ENCODE measurements around the gene ZNF358.
A peak's percentile ranks its signal among the peaks of the same experiment; 100 is the strongest.
"Not testable (repeated sequence)": the region's sequence is repeated elsewhere in the genome, so short reads cannot be mapped to it uniquely, and the experiment has no call there.

ZNF358 gene

DNA sequence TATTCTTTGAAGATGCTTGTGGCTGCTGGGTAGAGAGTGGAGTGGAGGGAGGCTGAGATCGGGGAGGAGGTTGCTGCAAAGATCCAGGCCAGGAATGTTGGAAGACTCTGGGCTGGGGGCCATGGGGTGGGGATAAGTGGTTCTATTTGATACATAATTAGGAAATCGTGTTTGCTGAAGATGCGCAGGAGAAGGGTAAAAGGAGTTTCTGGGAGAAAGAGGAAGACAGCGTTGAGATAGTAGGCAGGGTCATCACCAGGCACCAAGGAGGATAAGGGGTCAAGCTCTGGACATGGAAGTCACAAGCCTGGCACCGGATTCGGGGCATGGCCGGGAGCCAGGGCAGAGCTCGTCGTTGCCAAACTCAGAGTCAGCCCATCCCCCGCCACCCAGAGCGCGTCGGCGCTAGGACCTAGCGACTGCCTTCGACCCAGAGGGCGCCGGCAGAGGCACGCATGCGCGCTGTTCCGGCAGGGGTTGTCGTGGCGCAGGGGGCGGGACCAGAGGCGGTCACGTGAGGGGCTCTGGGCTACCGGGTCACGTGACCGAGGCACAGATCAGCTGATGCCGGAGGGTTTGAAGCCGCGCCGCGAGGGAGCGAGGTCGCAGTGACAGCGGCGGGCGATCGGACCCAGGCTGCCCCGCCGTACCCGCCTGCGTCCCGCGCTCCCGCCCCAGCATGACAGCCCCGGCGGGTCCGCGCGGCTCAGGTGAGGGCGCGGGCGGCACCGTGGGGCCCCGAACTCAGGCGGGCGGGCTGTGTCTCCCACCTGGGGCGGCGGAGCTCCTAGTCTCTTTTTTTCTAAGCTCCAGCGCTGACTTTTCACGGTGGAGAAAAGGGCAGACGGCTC is 6.4 kb downstream of the ZNF358 start, which contains the start of gene MCOLN1:
Gene MCOLN1, plus strand, starts transcription at position 553 of the 851 bp plus-strand sequence. Its CDS starts 127 bp downstream, at position 680.
- peak; percentile 100 for DNase-seq

DNA sequence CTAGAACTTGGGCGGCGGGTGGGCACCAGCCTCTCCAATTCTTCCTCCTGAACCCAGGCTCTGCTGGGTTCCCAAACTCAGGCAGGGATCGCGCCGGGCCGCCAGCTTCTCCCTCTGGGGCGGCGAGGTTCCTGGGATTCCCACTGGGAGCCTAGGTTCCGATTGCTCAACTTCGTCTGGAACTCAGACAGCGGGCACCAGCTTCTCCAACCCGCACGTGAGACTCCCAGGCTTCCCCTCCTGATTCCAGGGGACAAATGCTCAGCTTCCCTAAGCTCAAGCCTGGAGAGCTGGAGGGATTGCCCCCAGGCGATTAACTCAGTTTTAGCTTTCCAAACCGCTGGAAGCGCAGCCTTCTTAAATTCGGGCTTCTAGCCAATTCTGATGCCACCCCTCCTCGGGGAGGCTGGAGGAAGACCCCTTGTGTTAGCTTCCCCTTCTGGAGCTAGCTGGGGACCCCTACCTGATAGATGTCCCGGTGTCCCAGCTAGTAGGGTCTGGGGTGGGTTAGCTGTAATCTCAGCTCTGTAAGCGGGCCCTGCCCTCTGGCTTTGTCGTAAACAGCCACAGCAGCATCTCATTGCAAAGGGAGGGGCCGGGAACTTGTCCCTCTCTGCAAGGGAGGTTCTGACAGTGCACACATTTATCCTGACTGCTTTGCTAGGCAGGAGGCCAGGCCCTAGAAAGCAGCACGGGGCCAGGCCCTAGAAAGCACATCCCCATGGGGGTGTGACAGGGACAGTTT is 7.2 kb downstream of the ZNF358 start:
- no peak for DNase-seq

DNA sequence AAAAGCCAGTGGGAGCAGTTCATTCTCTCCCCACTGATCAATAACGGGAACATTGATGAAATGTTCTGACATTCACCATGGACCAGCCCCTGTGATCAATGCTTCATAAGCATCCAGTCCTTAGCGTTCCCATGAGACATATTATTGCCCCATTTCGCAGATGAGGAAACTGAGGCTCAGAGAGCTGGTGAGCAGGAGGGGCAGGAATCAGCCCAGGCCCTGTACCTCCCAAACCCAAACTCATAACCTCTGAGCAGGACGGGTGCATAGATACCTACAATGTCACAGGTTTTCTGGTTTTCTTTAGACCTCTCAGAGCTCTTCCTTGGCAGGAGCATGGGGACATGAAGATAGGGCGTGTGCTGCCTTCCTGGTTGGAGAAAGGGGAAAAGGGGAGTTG is 8.6 kb downstream of the ZNF358 start:
- no peak for DNase-seq

DNA sequence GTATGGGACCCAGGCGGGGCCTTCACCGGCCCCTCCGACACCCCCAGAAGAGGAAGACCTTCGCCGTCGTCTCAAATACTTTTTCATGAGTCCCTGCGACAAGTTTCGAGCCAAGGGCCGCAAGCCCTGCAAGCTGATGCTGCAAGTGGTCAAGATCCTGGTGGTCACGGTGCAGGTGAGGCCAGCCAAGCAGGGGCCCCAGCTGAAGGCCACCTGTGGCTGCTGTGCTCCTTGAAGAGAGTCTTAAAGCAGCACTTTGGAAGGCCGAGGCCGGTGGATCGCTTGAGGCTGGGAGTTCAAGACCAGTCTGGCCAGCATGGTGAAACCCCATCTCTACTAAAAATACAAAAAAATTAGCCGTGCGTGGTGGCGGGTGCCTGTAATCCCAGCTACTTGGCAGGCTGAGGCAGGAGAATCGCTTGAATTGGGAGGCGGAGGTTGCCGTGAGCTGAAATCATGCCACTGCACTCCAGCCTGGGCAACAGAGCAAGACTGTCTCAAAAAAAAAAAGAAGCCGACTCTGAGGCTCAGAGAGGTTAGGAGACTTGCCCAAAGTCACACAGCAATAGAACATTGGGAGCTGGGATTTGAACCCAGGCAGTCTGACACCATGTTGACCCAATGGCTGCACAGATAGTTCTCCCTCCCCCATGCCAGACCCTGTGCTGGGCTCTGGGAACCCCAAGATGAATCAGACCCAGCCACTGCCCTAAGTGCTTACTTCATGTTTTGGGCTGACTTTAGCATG is 9.3 kb downstream of the ZNF358 start:
- no peak for DNase-seq

DNA sequence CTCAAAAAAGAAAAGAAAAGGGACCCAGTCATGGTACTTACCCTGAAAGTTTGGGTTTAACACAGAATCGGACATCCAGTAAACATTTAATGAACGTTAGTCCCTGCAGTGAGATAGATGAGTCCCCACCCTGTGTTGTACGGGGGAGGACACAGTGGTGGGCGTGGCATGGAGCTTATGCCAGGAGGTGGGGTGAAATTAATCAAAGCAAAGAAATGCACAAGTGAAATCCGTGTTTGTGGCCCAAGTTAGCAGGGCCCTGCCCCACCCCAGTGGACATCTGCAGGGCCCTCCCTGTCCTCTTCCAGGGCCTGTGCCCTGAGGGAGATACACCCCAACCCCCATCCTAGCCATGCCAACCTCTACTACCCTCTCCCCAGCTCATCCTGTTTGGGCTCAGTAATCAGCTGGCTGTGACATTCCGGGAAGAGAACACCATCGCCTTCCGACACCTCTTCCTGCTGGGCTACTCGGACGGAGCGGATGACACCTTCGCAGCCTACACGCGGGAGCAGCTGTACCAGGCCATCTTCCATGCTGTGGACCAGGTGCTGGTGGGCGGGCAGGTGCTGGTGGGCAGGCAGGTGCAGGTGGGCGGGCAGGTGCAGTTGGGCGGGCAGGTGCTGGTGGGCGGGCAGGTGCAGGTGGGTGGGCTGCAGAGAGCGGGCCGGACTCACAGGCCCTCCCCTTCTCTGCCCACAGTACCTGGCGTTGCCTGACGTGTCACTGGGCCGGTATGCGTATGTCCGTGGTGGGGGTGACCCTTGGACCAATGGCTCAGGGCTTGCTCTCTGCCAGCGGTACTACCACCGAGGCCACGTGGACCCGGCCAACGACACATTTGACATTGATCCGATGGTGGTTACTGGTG is 10.4 kb downstream of the ZNF358 start:
- DNase-seq = no peak

DNA sequence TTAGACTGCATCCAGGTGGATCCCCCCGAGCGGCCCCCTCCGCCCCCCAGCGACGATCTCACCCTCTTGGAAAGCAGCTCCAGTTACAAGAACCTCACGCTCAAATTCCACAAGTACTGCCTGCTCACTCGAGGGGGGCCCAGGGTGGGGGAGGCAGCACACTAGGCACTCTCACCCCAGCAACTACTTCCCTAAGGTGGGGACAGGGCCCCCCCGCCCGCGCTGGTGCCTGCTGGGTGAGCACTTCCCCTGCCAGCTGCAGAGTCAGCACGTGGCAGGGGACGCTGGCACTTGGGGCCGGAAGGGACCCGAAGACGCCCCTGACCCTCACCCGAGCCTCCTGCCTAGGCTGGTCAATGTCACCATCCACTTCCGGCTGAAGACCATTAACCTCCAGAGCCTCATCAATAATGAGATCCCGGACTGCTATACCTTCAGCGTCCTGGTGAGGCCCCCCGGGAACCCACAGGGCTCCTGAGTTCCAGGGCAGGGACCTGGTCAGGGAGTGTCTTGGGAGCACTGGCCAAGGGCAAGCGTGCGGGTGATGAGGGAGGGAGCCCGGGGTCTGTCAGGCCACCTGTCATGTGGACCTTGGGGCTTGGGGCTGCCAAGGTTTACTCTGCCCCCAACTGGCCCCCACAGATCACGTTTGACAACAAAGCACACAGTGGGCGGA is 11.8 kb downstream of the ZNF358 start:
- DNase-seq = no peak

DNA sequence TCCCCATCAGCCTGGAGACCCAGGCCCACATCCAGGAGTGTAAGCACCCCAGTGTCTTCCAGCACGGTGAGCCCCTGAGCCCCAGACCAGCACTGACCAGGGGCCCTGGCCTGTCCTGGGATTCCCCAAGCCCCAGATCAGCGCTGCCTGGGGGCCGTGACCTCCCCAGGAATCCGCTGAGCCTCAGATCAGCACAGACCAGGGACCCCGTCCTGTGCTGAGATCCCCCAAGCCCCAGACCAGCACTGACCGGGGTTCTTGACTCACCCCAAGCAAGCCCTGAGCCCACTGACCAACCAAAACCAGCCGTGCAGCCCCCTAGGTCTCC is 12.3 kb downstream of the ZNF358 start:
- DNase-seq = no peak

DNA sequence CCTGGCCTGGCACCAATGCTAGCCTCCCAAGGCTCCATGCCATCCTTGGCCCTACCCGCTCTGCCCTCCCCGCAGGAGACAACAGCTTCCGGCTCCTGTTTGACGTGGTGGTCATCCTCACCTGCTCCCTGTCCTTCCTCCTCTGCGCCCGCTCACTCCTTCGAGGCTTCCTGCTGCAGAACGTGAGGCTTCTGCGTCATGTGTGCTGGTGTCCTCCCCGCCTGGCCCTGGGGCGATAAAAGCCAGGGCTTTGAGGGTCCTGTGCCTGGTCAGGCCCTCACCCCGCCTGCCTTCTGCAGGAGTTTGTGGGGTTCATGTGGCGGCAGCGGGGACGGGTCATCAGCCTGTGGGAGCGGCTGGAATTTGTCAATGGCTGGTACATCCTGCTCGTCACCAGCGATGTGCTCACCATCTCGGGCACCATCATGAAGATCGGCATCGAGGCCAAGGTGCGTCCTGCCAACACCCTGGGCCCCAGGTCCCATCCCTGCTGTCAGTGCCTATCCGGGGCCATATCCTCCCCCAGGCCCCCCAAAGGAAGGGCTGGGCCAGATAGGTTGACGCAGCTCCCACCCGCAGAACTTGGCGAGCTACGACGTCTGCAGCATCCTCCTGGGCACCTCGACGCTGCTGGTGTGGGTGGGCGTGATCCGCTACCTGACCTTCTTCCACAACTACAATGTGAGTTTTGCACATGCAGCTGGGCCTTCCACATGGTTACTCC is 12.8 kb downstream of the ZNF358 start:
- DNase-seq = no peak

DNA sequence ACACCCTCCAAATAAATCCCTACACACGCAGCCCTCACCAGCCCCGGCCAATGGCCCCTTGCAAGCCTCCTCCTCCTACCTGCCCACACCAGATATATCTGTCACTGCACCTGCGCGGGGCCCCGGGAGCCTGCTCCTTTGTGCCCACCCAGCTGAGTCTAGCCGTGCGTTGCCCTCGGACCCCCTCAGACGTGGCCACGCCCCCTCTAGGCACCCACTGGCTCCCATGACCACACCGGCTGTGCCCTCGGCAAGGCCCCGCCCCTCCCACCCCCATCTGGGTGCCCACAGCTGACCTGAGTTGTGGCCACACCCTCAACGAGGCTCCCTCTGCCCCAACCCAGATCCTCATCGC is 13.3 kb downstream of the ZNF358 start:
- no peak for DNase-seq

DNA sequence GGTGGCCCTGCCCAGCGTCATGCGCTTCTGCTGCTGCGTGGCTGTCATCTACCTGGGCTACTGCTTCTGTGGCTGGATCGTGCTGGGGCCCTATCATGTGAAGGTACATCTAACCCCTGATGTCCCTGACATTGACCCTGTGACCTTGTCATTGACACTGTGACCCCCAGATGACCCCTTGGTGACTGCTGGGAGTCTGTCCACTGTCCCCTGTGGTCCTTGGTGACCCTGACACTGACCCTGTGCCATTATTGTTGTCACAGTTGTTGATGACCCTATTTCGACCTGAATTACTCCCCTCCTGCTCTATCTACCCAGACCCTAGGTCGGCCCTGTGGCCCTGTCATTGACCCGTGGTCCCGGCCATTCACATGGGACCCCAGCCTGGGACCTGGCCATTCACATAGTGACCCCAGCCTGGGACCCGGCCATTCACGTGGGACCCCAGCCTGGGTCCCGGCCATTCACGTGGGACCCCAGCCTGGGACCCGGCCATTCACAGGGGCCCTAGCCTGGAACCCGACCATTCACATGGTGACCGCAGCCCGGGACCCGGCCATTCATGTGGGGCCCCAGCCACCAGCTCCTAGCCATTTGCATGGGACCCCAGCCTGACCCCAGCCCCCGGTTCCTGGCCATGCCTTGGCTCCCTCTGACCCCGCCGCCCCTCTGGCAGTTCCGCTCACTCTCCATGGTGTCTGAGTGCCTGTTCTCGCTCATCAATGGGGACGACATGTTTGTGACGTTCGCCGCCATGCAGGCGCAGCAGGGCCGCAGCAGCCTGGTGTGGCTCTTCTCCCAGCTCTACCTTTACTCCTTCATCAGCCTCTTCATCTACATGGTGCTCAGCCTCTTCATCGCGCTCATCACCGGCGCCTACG is 13.9 kb downstream of the ZNF358 start:
- no peak for DNase-seq

DNA sequence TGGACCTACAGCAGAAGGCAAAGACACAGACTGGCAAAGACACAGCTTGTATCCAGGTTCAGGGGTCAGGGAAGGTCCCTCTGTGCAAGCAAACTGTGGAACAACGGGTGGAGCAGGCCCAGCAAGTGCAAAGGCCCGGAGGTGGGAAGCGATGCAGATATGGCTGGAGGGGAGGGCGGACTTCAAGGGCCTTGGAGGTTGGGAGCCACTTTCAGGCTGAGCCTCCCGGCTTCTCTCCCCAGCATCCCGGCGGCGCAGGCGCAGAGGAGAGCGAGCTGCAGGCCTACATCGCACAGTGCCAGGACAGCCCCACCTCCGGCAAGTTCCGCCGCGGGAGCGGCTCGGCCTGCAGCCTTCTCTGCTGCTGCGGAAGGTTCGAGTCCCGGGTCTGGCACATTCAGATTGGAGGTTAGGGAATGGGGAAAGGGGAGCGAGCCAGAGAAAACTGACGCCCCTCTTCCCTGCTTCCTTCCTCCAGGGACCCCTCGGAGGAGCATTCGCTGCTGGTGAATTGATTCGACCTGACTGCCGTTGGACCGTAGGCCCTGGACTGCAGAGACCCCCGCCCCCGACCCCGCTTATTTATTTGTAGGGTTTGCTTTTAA is 17.5 kb downstream of the ZNF358 start:
- peak in 1 of 2 experiments; percentile 9 for DNase-seq

DNA sequence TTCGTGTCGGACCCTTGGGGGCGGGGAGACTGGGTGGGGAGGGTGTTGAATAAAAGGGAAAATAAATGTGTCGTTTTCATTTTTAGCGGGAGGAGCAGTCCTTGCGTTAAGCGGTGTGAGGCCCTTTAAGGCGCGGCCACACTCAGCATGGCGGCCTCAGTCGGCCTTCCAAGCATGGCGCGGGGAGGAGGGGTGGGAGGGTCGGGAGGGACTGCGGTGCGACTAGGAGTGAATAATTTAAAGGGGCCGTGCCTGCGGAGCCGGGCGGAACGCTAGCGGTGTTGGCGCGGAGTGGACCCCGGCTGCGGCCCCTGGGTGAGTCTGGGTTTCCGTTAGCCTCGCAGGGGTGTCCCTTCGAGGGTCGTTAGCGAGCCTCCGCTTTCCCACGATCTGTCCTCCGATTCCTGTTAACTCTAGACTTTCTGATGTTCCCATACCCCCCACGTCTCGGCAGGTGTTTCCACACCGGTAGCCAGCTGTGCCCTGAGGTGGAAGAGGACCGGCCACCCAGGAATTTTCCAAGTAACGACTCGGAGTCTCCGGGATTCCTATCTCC is 18.1 kb downstream of the ZNF358 start:
- DNase-seq = peak; percentile 81 to 84

DNA sequence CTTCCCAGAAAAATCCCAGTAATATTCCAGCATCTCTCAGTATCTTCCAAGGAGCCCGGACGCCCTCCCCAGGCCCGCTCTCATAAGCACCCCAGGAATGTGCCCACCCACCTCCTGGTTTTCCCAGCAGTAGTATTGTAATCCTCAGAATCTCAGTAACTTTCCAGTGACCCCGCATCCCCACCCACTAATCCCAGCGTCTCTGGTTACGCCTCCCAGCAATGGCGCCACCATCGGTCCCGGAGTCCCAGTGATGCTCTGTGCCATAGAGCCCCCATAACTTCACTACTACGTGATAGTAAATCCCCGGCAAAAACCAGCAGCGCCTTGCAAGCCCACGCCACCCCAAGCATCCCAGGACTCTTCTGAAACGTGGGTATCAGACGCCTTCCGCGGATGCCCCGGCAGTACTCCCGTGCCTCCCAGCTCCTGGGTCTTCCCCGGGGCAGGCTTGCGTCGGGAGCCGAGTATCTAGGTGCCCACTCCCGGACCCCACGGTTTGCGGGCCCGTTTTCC is 18.7 kb downstream of the ZNF358 start:
- DNase-seq = peak; percentile 54 to 65

DNA sequence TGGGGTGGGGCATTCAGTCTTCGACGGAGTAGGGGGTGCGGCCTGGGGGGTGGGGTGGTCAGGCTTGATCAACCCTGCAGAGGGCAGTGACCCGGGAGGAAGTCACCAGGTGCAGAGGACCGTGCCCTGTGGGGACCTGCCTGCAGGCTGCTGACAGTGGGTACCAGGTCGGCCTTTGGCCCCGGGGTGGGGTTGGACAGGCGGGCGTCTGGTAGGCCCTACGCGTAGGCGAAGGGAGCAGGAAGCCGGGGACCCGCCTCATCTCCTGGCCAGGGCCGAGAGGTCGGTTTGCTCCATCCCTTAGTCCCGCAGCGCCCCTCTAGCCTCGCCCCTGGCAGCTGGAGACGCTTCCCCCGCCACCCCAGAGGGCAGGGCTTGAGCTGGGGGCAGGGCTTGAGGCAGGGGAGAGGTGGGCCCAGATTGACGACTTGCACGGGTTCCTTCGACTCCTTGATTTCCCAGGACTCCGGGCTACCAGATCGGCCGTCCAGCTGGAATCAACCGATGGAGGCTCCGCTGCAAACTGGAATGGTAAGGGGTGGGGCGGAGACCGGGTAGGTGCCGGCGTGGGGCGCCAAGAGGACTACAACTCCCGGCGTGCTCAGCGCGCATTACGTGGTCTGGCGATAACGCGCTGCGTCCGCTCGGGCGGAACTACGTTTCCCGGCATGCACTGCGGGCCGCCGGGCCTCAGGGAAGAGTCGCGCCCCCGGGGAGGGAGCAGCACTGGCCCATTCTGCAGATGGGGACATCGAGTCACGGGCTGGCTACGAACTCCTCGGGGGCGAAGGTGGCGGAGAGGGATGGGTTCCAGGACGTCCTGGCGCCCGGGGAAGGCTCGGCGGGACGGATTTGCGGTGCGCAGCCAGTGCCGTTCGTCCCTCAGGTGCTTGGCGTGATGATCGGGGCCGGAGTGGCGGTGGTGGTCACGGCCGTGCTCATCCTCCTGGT is 19.4 kb downstream of the ZNF358 start, which contains the start of gene PNPLA6:
Gene PNPLA6, plus strand, starts transcription at position 671 of the 951 bp plus-strand sequence. Its CDS starts 72 bp downstream, at position 743.
- peak; percentile 94 to 95 for DNase-seq

DNA sequence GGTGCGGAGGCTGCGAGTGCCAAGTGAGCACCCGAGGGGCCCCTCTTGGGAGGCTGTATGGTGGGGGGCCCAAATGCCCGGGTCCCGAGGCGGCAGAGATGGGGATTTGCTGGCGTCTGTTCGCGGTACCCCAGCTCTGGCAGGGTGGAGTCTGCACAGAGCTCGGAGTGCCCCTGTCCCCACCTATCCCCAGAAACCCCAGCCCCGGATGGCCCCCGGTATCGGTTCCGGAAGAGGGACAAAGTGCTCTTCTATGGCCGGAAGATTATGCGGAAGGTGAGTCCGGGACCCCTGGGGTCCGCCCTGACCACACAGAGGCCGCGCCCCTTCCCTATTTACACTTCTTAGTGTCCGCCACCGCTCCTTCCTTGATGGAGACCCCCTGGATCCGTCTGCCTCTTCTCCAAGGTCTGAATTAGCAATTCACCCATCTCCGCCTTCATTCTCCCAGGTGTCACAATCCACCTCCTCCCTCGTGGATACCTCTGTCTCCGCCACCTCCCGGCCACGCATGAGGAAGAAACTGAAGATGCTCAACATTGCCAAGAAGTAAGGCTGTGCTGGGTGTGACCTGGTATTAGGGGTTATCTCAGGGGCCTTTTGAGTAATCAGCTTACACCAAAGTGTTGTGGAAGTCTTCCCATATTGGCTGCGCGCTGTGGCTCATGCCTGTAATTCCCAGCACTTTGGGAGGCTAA is 20.2 kb downstream of the ZNF358 start:
- DNase-seq = no peak

DNA sequence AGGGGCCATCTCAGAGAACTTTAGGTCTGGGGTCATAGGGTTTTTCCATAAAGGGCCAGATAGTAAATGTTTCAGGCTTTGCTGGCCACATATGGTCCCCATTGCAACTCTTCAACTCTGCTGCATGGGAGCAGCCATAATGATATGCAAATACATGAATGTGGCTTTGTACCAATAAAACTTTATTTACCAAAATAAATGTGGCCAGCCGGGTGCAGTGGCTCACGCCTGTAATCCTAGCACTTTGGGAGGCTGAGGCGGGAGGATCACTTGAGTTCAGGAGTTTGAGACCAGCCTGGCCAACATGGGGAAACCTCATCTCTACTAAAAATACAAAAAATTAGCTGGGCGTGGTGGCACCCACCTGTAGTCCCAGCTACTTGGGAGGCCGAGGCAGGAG is 23.1 kb downstream of the ZNF358 start:
- DNase-seq = not testable (repeated sequence)

DNA sequence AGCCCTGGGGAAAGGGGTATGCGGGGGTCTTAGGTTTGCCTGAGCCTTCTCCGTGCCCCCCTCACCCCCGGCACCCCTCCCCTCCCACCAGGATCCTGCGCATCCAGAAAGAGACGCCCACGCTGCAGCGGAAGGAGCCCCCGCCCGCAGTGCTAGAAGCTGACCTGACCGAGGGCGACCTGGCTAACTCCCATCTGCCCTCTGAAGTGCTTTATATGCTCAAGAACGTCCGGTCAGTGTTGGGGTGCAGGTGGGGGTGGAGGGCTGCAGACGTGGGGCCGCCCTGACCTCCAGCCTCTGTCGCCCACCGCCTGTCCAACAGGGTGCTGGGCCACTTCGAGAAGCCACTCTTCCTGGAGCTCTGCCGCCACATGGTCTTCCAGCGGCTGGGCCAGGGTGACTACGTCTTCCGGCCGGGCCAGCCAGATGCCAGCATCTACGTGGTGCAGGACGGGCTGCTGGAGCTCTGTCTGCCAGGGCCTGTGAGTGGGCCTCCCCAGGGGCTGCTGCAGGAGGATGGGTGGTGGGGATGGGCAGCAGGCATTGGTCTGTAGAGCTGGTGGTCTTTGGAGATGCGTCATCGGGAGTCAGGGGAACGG is 24.0 kb downstream of the ZNF358 start:
- no peak for DNase-seq

Measured in activated CD4-positive, alpha-beta T cell treated with anti-CD3 and anti-CD28 coated beads, Interleukin-2, amount 50 U/mL, for 48 hours (primary cell).